ENCODE results near the gene UEVLD. TPM values are rescaled to one million over a fixed set of nuclear protein-coding genes. Genes with fewer than 3 reads are reported as not detected.

UEVLD gene
- total RNA-seq, 1 donor from 2014 or later = 15.7 TPM

- Mint-ChIP-seq H3K9me3 (no peaks in the 10 kb centered on the region), H3K4me1 (ENCODE audit: unreplicated experiment) (no peaks in the 10 kb centered on the region), H3K27me3 (no peaks in the 10 kb centered on the region), H3K36me3 (peaks cover 15% of the 10 kb centered on the region), H3K27ac (no peak overlapping the region), H3K4me3 (no peak overlapping the region)
- TF ChIP-seq CTCF (conservative IDR thresholded peaks at IDR 0.05) = no peak
- DNase-seq (ENCODE audit: extremely low spot score, unreplicated experiment) = no peak
Observed at GRCh38 chr11:18614667-18615066, 26.1 kb upstream of the UEVLD start.

- no peak overlapping the region for H3K4me3 Mint-ChIP-seq
- no peak overlapping the region for H3K27ac Mint-ChIP-seq
- no peaks in the 10 kb centered on the region for H3K9me3 Mint-ChIP-seq
- H3K36me3 Mint-ChIP-seq = peaks cover 15% of the 10 kb centered on the region
- no peak for DNase-seq (ENCODE audit: extremely low spot score, unreplicated experiment)
- H3K4me1 Mint-ChIP-seq (ENCODE audit: unreplicated experiment) = no peaks in the 10 kb centered on the region
- H3K27me3 Mint-ChIP-seq = no peaks in the 10 kb centered on the region
- TF ChIP-seq CTCF (conservative IDR thresholded peaks at IDR 0.05) = no peak
Observed at GRCh38 chr11:18612394-18612793, 23.9 kb upstream of the UEVLD start.

- no peak for DNase-seq (ENCODE audit: extremely low spot score, unreplicated experiment)
- Mint-ChIP-seq H3K4me1 (ENCODE audit: unreplicated experiment) (no peaks in the 10 kb centered on the region), H3K36me3 (peaks cover 19% of the 10 kb centered on the region), H3K9me3 (no peaks in the 10 kb centered on the region), H3K27ac (no peak overlapping the region), H3K4me3 (no peak overlapping the region), H3K27me3 (no peaks in the 10 kb centered on the region)
- no peak for TF ChIP-seq CTCF (conservative IDR thresholded peaks at IDR 0.05)
Observed at GRCh38 chr11:18611196-18611595, 22.7 kb upstream of the UEVLD start.

- Mint-ChIP-seq H3K9me3 (no peaks in the 10 kb centered on the region), H3K27me3 (no peaks in the 10 kb centered on the region), H3K4me1 (ENCODE audit: unreplicated experiment) (no peaks in the 10 kb centered on the region), H3K36me3 (peaks cover 7% of the 10 kb centered on the region), H3K4me3 (no peak overlapping the region), H3K27ac (no peak overlapping the region)
- DNase-seq (ENCODE audit: extremely low spot score, unreplicated experiment) = no peak
- TF ChIP-seq CTCF (conservative IDR thresholded peaks at IDR 0.05) = no peak
Observed at GRCh38 chr11:18608376-18608775, 19.8 kb upstream of the UEVLD start.

GRCh38 chr11:18600915-18601569 is 12.5 kb upstream of the UEVLD start:
- DNase-seq (ENCODE audit: extremely low spot score, unreplicated experiment) = no peak
- Mint-ChIP-seq H3K36me3 (peaks cover 5% of the 10 kb centered on the region), H3K27me3 (no peaks in the 10 kb centered on the region), H3K4me1 (ENCODE audit: unreplicated experiment) (no peaks in the 10 kb centered on the region), H3K4me3 (no peak overlapping the region), H3K27ac (no peak overlapping the region), H3K9me3 (no peaks in the 10 kb centered on the region)
- TF ChIP-seq CTCF (conservative IDR thresholded peaks at IDR 0.05) = no peak

Measured in type B pancreatic cell (in vitro differentiated cells).